Stomach smooth muscle (tissue), 2 donors: ENCODE results near the gene CD300E.

Experiments
- H3K27ac ChIP-seq: one replicate; pipeline ENCODE4 v1.7.0; 2013; ENCODE audit warnings: mild to moderate bottlenecking, low read length, inconsistent platforms
- H3K27me3 ChIP-seq, 2 donors: one replicate each; pipeline ENCODE4 v1.7.0; 2013; ENCODE audit warnings: low read length in 2 of 2; ENCODE audit not compliant: insufficient read depth in 2 of 2, control insufficient read depth in 1 of 2
- H3K36me3 ChIP-seq, 2 donors: one replicate each; pipeline ENCODE4 v1.7.0; 2013; ENCODE audit warnings: low read length in 2 of 2; ENCODE audit not compliant: control insufficient read depth in 2 of 2, insufficient read depth in 2 of 2
- H3K4me1 ChIP-seq: one replicate; pipeline ENCODE4 v1.7.0; 2013; ENCODE audit warnings: low read length; ENCODE audit not compliant: control insufficient read depth, insufficient read depth
- H3K4me3 ChIP-seq, 2 donors: one replicate each; pipeline ENCODE4 v1.7.0; 2013; ENCODE audit warnings: low read length in 2 of 2
- H3K9ac ChIP-seq, 2 donors: one replicate each; pipeline ENCODE4 v1.7.0; 2013; ENCODE audit warnings: low read length in 2 of 2, mild to moderate bottlenecking in 1 of 2
- H3K9me3 ChIP-seq, 2 donors: one replicate each; pipeline ENCODE4 v1.7.0; 2013; ENCODE audit warnings: low read length in 2 of 2; ENCODE audit not compliant: control insufficient read depth in 2 of 2
- donor health status: healthy.
- donor health status: Pancreatic carcinoma.

The CD300E gene

GRCh38 chr17:74646231-74646630 is 22.7 kb upstream of the CD300E start:
- H3K4me1 ChIP-seq, result no peaks in the 10 kb centered on the region
- no peak overlapping the region for H3K4me3 ChIP-seq
- H3K9me3 ChIP-seq, result no peaks in the 10 kb centered on the region
- H3K27ac ChIP-seq, result no peak overlapping the region
- H3K36me3 ChIP-seq, result no peaks in the 10 kb centered on the region
- peaks cover 5 to 18% of the 10 kb centered on the region in 2 donors for H3K27me3 ChIP-seq
- no peak overlapping the region for H3K9ac ChIP-seq

GRCh38 chr17:74645010-74645409 is 21.5 kb upstream of the CD300E start:
- Histone ChIP-seq H3K9me3 (no peaks in the 10 kb centered on the region), H3K4me1 (no peaks in the 10 kb centered on the region), H3K36me3 (no peaks in the 10 kb centered on the region), H3K27ac (no peak overlapping the region), H3K4me3 (no peak overlapping the region), H3K9ac (no peak overlapping the region), H3K27me3 (peaks cover 4 to 15% of the 10 kb centered on the region in 2 donors)

DNA sequence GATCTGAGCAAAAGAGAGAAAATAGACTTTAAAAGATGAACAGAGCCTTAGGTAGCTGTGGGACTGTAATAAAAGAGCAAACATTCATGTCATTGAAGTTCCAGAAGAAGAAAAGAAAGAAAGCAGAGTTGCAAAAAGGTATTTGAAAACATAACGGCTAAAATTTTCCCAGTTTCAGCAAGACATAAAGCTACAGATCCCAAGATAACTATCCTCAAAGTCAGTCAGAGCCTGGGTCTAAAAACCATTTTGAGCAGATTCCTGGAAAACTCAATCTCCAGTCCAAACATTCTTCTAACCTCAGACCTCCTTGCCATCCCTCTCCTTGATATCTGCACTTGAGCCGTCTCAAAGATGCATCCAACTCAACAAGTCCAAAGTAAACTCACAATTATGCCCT is 20.9 kb upstream of the CD300E start:
- H3K27ac ChIP-seq, result no peak overlapping the region
- H3K4me3 ChIP-seq, result no peak overlapping the region
- peaks cover 5 to 15% of the 10 kb centered on the region in 2 donors for H3K27me3 ChIP-seq
- H3K9me3 ChIP-seq, result no peaks in the 10 kb centered on the region
- H3K4me1 ChIP-seq, result no peaks in the 10 kb centered on the region
- H3K36me3 ChIP-seq, result no peaks in the 10 kb centered on the region
- no peak overlapping the region for H3K9ac ChIP-seq

DNA sequence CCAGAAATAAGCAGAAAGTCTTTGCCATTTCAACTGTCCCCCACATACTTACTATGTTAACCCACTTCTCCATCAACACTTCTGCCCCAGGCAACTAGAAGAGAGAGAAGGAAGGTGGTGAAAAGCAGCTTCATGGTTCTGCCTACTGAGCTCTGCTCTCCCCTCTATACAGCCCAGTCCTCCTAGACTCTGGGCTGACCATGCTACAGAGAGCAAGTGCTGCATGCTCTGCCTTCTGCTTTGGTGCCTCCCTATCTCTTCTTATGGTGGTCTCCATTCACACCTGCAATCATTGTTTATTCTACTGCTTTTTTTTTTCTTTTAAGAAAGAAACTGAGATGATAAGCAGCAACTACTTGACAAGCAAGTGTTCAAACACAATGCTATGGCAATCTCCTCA is 20.3 kb upstream of the CD300E start:
- H3K36me3 ChIP-seq, result no peaks in the 10 kb centered on the region
- H3K4me1 ChIP-seq, result no peaks in the 10 kb centered on the region
- peaks cover 5 to 13% of the 10 kb centered on the region in 2 donors for H3K27me3 ChIP-seq
- H3K27ac ChIP-seq, result no peak overlapping the region
- H3K9me3 ChIP-seq, result no peaks in the 10 kb centered on the region
- H3K4me3 ChIP-seq, result no peak overlapping the region
- H3K9ac ChIP-seq, result no peak overlapping the region

DNA sequence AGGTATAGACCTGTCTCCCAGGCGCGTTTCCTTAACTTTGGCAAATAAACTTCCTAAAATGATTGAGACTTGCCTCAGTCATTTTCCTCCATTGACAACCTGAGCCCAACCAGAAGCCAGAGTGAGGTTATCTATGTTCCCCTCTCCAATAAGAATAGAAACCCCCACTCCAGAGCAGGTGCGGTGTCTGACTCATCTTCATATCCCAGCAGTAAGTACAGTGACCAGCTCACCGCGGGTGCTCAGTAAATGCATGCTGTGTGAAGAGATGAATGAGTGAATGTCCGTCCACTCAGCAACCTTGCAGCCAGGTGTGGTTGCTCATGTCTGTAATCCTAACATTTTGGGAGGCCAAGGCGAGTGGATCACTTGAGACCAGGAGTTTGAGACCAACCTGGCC is 19.5 kb upstream of the CD300E start:
- Histone ChIP-seq H3K27me3 (peaks cover 3 to 9% of the 10 kb centered on the region in 2 donors), H3K9me3 (no peaks in the 10 kb centered on the region), H3K36me3 (no peaks in the 10 kb centered on the region), H3K4me3 (no peak overlapping the region), H3K27ac (no peak overlapping the region), H3K4me1 (no peaks in the 10 kb centered on the region), H3K9ac (no peak overlapping the region)

DNA sequence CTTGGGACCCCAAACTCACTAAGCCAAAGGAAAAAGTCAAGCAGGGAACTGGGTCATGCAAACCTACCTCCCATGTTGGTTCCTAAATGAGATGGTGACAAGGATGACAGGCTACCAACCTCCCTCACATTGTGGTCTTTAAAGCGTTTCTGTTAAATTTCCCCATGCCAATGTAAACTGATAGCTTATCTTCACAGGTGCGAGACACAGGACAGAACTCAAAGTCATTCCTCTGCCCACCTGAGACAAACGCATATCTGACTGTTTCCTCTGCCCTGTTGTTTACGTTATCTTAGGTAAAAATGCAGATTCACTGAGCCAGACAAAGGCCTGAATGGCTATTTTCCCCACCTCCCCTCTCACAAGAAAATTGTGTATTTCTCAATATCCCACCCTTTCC is 19.0 kb upstream of the CD300E start:
- Histone ChIP-seq H3K9ac (no peak overlapping the region), H3K4me3 (no peak overlapping the region), H3K9me3 (no peaks in the 10 kb centered on the region), H3K27me3 (peaks cover 3 to 11% of the 10 kb centered on the region in 2 donors), H3K4me1 (no peaks in the 10 kb centered on the region), H3K27ac (no peak overlapping the region), H3K36me3 (no peaks in the 10 kb centered on the region)

DNA sequence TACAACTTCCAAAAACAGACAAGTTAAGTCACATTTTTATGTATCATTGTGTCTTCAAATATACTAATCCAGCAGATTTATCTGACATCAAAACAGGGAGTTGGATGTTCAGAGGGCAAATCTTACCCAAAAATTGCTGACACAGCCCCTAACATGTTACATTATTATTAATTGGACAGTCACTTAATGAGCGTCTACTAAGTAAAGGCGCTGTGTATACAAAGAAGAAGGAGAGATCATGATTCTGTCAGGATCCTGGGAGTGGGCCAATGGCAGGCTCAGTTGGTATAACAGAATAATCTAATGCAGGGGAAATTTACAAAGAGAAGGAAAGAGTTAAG is 18.4 kb upstream of the CD300E start:
- peaks cover 3 to 11% of the 10 kb centered on the region in 2 donors for H3K27me3 ChIP-seq
- H3K9ac ChIP-seq, result no peak overlapping the region
- H3K9me3 ChIP-seq, result no peaks in the 10 kb centered on the region
- H3K27ac ChIP-seq, result no peak overlapping the region
- H3K4me1 ChIP-seq, result no peaks in the 10 kb centered on the region
- H3K36me3 ChIP-seq, result no peaks in the 10 kb centered on the region
- no peak overlapping the region for H3K4me3 ChIP-seq

DNA sequence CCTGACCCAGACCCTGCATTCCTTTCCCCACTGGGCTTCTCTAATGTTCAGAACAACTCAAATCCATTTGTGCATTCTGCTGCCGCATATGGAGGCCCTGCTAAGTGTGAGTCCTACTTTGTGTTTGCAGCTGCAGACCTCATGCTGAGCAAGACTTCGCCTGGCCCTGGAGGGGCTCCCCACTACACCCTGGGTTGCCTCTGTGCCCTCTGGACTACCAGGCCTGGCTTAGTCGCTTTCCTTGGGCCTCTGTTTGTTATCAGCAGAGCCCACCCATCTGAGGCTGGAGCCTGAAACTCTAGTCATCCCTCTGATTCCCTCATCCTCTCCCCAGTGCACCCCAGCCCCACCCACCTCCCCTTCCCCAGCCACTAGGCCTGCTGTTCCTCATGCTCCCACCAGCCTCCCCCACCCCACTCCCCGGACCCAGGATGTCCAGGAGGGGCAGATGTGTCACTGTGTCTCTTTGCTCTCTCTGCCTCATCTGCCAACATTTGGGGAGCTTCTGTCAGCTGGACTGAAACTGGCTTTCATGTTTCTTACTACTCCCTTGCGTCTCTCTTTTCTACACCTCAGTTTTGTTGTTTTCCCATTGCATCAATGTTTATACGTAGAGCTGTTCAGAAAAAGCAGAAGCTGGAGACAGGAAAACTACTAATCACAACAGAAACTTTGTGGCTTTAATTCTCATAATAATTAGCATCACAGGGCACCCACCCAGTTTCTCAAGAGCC is 17.9 kb upstream of the CD300E start:
- H3K4me1 ChIP-seq, result no peaks in the 10 kb centered on the region
- peaks cover 3 to 11% of the 10 kb centered on the region in 2 donors for H3K27me3 ChIP-seq
- no peaks in the 10 kb centered on the region for H3K36me3 ChIP-seq
- H3K9me3 ChIP-seq, result no peaks in the 10 kb centered on the region
- no peak overlapping the region for H3K27ac ChIP-seq
- H3K4me3 ChIP-seq, result no peak overlapping the region
- H3K9ac ChIP-seq, result no peak overlapping the region

DNA sequence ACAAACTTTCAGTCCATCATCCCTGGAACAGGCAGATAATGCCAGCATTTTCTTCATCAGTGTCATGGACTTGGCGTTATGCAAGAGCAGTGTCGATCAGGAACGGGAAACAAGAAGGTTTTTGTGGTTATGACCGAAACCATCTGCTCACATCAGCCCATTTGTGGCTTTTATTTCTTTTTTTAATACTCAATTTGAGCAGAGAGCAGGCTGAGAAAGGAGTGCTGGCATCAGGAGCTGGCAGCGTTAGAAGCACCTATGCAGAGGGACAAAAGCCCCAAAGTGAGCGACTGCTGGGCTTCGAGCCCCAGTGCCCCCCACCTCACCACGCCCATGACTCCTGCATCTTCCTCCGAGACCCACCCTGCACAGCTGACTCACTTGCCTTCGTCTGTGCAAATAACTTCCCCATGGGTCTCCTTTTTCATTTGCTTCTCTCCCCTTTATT is 16.2 kb upstream of the CD300E start:
- H3K4me3 ChIP-seq, result no peak overlapping the region
- no peaks in the 10 kb centered on the region for H3K36me3 ChIP-seq
- no peak overlapping the region for H3K9ac ChIP-seq
- H3K9me3 ChIP-seq, result no peaks in the 10 kb centered on the region
- H3K4me1 ChIP-seq, result no peaks in the 10 kb centered on the region
- H3K27me3 ChIP-seq, result peaks cover 3 to 14% of the 10 kb centered on the region in 2 donors
- no peak overlapping the region for H3K27ac ChIP-seq

DNA sequence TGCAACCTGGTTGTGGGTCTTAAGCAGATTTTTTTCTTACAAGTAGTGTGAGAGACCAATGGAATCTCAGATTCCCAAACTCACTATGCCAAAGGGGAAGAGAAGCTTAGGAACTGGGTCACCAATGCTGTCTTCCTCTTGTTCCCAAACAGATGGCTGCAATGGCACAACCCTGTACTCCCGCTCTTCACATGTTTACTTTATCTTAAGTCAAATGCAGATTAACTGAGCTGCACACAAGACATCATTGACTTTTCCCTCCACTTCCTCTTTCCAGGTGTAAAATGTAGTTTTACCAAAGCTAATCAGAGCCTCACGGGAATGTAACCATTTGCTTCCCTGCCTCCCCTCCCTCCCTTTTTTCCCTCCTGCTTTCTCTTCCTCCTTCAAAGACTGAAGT is 14.4 kb upstream of the CD300E start:
- H3K27me3 ChIP-seq, result peaks cover 3 to 18% of the 10 kb centered on the region in 2 donors
- H3K9ac ChIP-seq, result no peak overlapping the region
- H3K27ac ChIP-seq, result no peak overlapping the region
- no peaks in the 10 kb centered on the region for H3K36me3 ChIP-seq
- no peaks in the 10 kb centered on the region for H3K4me1 ChIP-seq
- no peaks in the 10 kb centered on the region for H3K9me3 ChIP-seq
- H3K4me3 ChIP-seq, result no peak overlapping the region

DNA sequence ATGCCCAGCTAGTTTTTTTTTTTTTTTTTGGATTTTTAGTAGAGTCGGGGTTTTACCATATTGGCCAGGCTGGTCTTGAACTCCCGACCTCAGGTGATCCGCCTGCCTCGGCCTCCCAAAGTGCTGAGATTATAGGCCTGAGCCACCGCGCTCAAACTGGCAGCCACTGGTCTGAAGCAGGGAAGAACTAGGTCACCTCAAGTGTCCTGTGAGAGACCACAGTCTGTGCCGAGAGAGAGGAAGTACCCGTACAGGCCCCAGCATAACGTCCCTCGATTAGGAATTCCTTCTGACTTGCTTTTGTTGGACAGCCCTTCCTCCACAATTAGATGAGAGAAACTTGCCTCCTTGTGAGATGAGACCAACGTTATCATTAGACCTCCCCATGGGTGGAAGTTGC is 13.7 kb upstream of the CD300E start:
- Histone ChIP-seq H3K27ac (no peak overlapping the region), H3K36me3 (no peaks in the 10 kb centered on the region)

More for the DNA sequence above, 13.7 kb upstream of the CD300E start:
- Histone ChIP-seq H3K4me3 (no peak overlapping the region), H3K9ac (no peak overlapping the region), H3K9me3 (no peaks in the 10 kb centered on the region), H3K4me1 (no peaks in the 10 kb centered on the region), H3K27me3 (peaks cover 3 to 18% of the 10 kb centered on the region in 2 donors)
